Upper lobe of right lung (tissue), 1 donor: ENCODE results near the gene ADAD2. TPM values are rescaled to one million over a fixed set of nuclear protein-coding genes. Genes with fewer than 3 reads are reported as not detected.

ENCODE experiments used
- ATAC-seq: fragments of 200-7000 bp; cut with Tn5 transposase; one replicate; pipeline ENCODE4 v1.9.1; 2020; ENCODE audit warnings: mild to moderate bottlenecking, moderate library complexity
- DNase-seq: peaks from one replicate; pipeline ENCODE4 v3.0.0-alpha.2; 2020
- H3K27ac ChIP-seq: fragments of 200-600 bp; one replicate; pipeline ENCODE4 v1.8.0; 2022
- H3K27me3 ChIP-seq: fragments of 200-600 bp; one replicate; pipeline ENCODE4 v1.8.0; 2022; ENCODE audit warnings: mild to moderate bottlenecking
- H3K36me3 ChIP-seq: fragments of 200-600 bp; one replicate; pipeline ENCODE4 v1.8.0; 2022
- H3K4me1 ChIP-seq: fragments of 200-600 bp; one replicate; pipeline ENCODE4 v1.8.0; 2022
- H3K4me3 ChIP-seq: fragments of 200-600 bp; one replicate; pipeline ENCODE4 v1.8.0; 2022; ENCODE audit warnings: mild to moderate bottlenecking
- H3K9me3 ChIP-seq: fragments of 200-600 bp; one replicate; pipeline ENCODE4 v1.8.0; 2022
- CTCF ChIP-seq: fragments of 200-600 bp; IDR thresholded peaks from one replicate; pipeline ENCODE4 v1.8.0; 2022; ENCODE audit warnings: antibody characterized with exemption
- intact Hi-C: fragments of 100-400 bp; cut with DNase I; formaldehyde crosslinking; loops from one replicate; pipeline ENCODE4 v1.11.0; 2022
- total RNA-seq: library from RNA; stranded (reverse); fragmentation: NEBNext Ultra II Directional; extraction: Animal tissue kit (Norgen Biotek cat#: 25700); gene quantifications from one replicate; pipeline ENCODE4 v1.2.1, GENCODE V29; 2021
- donor health status: DM: no; HTN: yes; CAD: no; lungs with severe emphysema.

The ADAD2 gene
- total RNA-seq, 1 donor from 2014 or later: 0.52 TPM

GRCh38 chr16:84244728-84245127, 53.8 kb downstream of the ADAD2 start:
- intact Hi-C loops: no loop called here
- Histone ChIP-seq H3K9me3 (no peaks in the 10 kb centered on the region), H3K27me3 (peaks cover 5% of the 10 kb centered on the region), H3K27ac (no peak overlapping the region), H3K4me1 (no peaks in the 10 kb centered on the region), H3K4me3 (no peak overlapping the region), H3K36me3 (no peaks in the 10 kb centered on the region)
- DNase-seq: no peak
- no peak for TF ChIP-seq CTCF
- ATAC-seq: no peak

- ATAC-seq (no peak), DNase-seq (no peak)
- H3K27ac ChIP-seq: no peak overlapping the region
- TF ChIP-seq CTCF: no peak
- no peaks in the 10 kb centered on the region for H3K4me1 ChIP-seq
- peaks cover 5% of the 10 kb centered on the region for H3K27me3 ChIP-seq
- no peaks in the 10 kb centered on the region for H3K36me3 ChIP-seq
- intact Hi-C loops: no loop called here
- no peaks in the 10 kb centered on the region for H3K9me3 ChIP-seq
- no peak overlapping the region for H3K4me3 ChIP-seq
Observed at GRCh38 chr16:84245956-84246678, 55.2 kb downstream of the ADAD2 start.

- Histone ChIP-seq H3K4me3 (no peak overlapping the region), H3K27ac (no peak overlapping the region), H3K36me3 (no peaks in the 10 kb centered on the region), H3K9me3 (no peaks in the 10 kb centered on the region), H3K27me3 (peaks cover 5% of the 10 kb centered on the region), H3K4me1 (no peaks in the 10 kb centered on the region)
- DNase-seq: no peak
- intact Hi-C loops: no loop called here
- TF ChIP-seq CTCF: no peak
- ATAC-seq: no peak
Observed at GRCh38 chr16:84246679-84247077, 55.7 kb downstream of the ADAD2 start.

Other genes starting within 250 kb of the ADAD2 start
- 19.0 TPM for gene OSGIN1, start 237.9 kb upstream of the ADAD2 start, total RNA-seq
- gene NECAB2, start 222.9 kb upstream of the ADAD2 start, total RNA-seq: not detected
- gene SLC38A8, start 148.4 kb upstream of the ADAD2 start, total RNA-seq: not detected
- gene MBTPS1, start 74.2 kb upstream of the ADAD2 start, total RNA-seq: 97.5 TPM
- 31.0 TPM for gene HSDL1, start 46.0 kb upstream of the ADAD2 start, total RNA-seq
- 0.49 TPM for gene DNAAF1, start 45.8 kb upstream of the ADAD2 start, total RNA-seq
- 80.2 TPM for gene TAF1C, start 4.1 kb upstream of the ADAD2 start, total RNA-seq
- gene KCNG4, start 48.9 kb downstream of the ADAD2 start, total RNA-seq: not detected
- gene WFDC1, start 103.7 kb downstream of the ADAD2 start, total RNA-seq: 26.0 TPM
- gene ATP2C2, start 177.4 kb downstream of the ADAD2 start, total RNA-seq: 48.9 TPM